Activated naive CD4-positive, alpha-beta T cell treated with Interleukin-2 at 50 U/mL for 16 hours (primary cell): ENCODE measurements around the gene MGAT4B.

Experiments
- DNase-seq: peaks from one replicate; pipeline ENCODE4 v3.0.0-alpha.2; 2020

MGAT4B gene

DNA sequence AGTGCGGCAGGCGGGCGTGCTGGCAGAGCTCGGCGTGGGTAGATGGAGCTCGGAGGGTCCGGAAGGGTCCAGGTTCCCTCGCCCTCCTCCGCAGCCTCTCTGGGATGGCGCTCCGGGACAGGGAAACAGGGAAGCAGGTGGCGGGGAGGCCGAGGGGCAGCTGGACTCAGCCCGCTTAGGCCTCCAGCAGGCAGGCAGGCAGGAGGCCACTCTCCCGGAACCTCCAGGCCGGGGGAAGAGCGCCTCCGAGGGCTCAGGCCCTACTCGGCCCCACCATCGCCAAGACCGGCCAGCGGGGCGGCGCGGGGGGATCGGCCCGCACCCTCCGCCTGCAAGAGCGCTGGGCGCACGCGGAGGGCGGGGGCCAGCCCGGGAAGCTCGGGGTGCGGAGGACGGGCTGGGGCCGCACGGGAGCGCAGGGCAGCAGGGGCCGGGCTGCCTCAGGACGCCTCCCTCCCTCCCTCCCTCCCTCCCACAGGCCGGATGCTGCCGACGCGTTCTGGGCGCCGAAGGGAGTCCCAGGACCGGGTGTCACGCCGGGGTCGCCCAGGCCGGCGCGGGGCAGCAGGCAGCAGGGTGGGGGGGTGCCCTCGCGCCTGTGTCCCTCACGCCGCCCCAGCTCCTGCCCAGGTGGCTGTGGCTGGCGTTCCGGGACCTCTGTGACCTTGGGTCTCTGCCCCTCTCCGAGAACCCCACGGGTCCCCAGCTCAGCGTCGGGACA, 977 bp downstream of the MGAT4B start:
- peak; percentile 37 for DNase-seq

DNA sequence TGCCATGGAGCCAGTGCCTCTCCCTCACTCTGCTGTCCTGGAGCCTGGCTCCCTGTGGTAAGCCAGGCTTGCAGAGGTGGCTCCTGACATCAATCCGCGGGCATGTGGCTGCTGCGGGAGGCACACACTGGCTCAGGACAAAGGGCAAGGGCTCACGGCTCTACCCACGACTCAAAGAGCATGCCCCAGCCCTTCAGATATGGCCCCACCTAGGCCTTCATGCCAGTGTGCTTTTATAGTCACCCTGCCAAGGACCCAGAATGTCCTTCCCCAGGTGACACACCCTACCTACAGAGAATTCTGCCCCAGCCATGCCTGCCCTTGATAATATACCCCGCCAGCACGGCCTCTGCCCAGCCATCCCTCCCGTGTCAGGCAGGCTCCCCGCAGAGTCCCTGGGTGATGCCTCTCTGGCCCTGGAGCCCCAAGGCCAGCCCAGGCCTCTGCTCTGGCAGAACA, 1.6 kb downstream of the MGAT4B start:
- no peak for DNase-seq

DNA sequence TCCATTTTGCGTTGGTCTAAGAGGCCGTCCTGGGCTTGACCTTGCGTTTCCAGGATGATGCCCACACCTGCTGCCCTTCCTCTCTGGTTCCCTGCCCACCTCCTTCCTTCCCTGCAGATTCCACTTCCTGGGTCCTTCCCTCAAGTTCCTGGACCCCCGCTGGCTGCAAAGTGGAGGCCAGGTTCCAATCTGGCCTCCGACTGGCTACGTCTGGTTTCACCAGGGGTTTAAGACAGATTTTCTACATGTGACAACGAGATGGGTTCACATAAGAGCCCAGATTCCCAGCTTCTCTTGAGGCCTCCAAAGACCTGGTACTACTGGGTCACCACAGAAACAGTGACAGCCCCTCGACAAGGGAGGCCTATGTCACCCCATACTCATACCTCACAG, 2.1 kb downstream of the MGAT4B start:
- no peak for DNase-seq

DNA sequence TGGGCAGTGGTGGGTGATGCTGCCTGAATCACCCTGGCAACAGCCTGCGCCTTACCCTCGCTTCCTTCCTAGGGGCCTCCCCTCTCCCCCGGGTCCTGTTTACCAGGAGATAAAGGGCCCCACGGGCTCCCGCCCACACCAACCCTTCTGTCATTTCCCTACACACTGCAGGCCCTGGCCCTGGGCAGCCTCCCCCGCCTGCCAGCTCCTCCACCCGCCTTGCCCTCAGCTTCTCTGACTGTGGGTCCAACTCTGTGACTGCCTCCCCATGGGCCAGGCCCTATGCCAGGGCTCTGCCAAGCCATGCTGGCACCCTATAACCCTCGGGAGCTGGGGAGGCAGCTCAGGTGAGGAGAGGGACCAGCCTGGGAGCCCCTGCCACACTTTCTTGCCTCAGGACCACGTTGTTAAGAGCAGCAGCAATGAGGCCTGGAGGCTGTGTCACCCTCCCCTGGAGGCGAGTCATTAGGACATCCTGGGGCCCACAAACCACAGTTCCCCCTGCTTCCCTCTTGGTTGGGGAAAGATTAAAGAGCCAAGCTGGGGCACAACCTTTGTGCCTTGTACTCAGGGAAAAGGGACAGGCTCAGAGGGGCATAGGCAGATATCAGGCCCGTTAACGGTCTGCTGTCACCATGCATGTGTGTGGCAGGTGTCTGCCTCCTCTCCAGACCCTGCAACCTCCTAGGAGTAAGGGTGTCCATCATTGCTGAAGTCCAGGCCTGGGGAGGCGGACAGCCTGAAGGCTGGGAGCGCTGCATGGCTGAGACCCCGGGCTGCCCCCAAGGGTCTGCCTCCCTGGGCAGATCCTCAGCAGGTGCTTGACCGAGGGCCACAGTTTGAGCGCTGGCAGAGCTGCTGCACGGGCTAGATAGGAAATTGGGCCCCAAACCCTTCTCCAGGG, 2.8 kb downstream of the MGAT4B start:
- DNase-seq: peak; percentile 66

DNA sequence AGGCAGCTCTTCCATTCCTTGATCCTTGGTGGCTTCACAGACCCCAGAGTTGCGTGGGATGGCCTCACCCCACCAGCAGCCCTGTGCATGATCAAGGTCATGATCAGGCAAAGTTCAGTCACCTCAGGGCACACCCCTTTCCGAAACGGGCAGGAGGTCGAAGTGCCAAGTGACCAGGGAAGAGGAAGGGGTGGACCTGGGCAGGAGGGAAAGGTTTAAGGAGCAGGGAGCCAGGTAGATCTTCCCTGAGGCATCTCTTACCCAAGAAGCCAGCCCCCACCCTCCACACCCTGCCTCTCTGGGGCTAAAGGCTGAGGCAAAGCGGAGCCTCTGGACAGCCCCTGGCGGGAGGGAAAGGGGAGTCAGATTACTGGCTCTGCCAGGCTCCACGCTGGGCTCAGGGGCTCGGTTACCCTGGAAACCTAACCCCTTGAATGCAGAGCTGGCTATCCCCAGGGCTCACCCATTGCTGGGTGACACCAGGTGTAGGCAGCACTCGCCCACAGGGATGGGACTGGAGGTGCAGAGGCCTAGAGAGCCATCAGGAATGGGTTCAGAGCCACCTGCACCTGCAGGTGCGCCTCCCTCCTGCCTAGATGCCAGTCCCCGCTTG, 3.6 kb downstream of the MGAT4B start:
- no peak for DNase-seq

DNA sequence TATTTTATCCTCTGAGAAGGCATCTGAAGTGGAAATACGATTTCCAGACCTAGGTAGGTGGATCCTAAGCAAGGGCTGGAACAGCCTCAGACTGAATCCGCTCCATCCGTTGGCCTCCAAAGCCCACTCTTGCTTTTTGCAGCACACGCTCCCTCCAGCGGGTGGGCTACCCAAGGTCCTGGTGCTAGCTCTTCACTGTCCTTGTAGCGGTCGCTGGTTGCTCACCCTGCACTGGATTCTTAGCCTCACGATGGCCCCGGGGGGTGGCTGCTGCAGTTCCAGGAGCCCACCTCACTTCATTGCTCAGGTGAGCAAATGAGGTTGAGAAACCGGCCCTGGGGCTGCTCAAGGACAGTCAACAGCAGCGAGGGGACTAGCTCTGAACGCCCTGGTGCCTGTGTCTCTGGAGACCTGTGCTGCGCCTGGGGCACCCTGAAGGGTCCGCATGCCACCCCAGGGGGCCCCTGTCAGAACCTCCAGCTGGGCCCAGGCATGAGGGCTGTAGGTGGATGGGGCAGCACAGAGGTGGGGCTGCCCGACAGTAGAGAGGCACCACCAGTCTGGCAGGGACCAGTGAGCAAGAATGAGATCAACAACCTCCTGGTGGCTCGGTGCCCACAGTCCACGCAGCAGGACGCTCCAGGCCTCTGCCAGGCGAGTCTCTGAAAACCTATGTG, 4.3 kb downstream of the MGAT4B start:
- no peak for DNase-seq

DNA sequence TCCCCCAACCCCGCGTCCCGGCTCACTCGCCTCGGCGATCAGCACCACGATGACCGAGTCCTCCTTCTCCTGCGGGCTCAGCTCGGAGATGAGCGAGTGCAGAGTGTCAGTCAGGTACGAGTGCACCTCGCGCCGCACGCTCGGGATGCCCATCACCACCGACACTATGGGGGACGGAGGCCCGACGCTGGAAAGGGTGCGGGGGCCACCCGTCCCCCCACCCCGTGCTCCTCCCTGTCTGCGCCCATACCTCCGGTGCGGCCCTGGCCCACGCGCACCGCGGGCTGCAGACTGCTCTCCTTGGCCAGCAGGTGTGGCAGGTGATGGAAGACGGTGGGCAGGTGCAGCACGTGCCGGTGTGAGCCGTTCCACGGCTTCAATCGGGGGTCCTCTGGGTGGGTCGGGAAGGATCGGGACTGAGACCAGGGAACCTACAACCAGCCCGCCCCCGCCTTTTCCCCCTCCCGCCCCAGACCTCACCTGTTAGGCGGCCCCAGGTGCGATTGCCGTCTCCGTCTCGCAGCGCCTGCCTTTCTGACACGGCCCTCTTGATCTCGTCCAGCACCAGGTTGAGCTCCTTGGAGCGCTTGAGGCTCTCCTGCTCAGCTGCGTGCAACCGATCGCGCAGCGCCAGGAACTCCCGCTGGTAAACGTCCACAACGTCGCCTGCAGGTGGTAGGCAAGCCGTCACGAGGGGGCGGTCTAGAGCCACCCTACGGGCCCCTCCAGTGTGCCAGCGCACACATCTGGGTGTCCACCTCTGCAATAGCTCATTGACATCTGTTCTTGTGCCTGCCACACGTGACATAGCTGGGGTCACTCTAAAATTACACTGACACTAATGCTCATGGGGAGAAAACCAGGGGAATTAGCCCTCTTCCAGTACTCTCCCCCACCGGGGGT, 5.1 kb downstream of the MGAT4B start:
- peak; percentile 87 for DNase-seq

DNA sequence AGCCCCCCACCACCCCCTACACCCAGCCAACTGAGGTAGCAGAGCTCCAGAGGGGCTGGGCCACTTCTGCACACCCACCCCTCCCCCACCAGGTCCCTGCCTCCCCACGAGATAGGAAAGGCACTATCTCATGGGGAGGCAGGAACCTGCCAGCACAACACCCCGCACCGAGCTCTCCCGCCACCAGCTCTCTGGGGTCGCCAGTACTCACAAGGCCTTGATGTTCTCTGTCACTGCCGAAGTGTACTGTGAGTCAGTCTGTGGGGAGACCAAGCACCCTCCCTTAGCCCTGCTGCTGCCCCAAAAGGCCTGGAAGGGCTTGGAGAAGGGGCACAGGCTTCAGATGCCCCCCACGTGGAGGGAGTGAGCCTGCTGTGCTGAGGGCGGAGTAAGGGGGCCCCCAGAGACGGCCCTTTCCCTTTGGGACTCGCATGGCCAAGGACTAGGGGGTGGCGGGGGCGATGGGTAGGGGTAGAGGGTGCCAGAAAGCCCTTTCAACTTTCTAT, 5.9 kb downstream of the MGAT4B start:
- DNase-seq: no peak

DNA sequence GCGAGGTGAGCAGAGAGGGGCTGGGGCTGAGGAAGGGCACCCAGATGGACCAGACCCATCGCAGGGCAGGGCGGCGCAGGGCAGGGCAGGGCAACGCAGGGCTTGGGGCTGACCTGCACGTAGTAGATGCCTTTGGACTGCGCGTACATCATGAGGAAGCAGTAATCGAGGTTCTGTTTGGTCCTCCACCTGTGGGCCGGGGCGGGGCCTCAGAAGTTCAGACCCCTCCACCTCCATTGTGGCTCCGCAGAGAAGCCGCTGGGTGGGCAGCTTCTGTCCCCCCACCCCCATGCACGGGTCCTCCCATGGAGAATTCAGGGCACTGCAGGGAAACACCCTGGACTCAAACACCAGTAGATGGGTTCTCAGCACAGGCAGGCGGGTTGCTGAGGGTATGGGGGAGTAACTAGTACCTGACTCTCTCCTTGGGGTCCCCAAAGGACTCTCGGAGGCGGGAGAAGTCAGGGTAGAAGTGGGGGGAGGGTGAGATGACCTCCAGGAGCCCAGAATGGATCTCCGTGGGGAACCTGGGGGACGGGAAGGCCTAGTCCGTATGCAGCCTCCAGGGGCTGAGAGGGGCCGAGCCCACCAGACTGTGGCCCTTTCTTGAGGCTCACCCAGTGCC, 6.5 kb downstream of the MGAT4B start:
- DNase-seq: no peak

DNA sequence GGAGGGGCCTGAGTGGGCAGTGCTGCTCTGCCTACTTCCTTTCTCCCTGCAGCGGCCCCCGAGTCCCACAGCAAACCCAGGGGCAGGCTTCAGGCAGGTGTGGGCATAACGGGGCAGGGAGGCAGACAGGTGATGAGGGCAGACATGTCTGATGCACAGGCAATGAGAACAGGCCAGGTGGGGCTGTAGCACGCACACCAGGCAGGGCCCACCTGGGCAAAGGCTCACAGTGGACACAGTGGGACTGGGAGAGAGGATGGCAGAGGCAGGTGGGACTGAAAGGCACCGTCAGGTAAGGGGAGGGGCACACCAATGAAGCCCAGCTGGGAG, 7.1 kb downstream of the MGAT4B start:
- no peak for DNase-seq

DNA sequence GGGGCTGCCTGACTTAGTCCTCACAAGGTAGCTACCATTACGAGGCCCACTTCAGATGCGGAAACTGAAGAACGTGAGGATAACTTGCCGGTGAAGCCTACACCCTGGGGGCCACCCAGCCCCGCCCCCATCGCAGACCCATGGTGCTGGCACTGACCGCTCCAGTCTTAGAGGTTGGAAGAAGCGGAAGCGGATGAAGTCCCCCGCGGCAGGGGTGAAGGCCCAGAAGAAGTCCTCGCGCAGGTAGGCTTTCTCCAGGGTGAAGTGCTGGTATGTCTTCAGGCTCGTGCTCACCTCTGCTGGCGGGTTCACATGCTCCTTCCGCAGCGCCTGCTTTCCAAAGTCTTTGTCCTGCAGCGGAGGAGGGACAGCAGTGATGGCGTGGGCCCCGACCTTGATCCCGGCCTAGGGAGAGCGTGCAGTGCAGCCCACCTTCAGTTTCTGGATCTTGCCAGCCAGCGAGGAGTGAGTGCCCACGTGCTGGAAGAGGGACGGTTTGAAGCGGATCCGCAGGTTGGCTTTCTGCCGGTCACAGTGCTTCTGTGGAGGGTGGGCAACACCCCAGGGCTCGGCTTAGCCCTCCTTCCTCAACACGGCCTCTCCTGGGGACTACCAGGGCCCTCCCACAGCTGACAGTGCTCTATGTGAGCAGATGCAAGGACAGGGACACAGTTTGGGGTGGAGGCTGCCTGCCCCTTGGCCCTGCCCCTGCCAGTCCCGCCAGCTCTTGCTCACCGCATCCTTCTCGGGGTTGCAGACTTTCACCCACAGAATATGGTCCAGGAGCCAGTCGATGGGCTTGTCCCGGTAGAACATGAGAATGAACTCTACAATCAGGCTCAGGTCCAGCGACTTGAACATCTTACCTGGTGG, 7.7 kb downstream of the MGAT4B start:
- DNase-seq: no peak

DNA sequence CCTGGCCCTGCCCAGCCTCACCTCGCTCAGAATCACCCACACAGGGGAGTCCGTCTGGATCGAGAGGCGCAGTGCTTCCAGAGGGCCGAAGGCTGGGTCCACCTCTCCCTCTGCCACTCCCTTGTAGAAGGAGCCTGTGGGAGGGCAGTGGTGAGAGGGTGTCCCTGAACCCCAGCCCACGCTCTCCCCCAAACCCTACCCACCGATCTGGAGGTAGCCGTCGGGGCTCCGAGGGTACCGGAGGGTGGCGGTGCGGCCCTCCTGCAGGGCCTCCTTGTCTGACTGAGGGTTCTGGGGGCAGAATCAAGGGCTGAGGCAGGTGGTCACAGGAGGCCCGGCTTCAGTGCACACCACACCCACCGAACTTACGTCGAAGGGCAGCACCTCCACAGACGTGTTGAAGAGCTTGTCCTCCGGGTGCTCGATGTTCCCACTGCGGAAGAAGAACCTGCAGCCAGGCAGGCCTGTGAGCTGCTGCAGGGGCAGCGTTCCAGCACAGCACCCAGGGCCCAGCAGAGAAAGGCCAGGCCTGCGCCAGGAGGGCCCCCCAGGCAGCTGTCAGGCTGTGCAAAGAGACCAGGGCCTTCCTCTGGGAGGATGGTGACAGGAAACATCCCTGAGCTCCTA, 8.4 kb downstream of the MGAT4B start:
- no peak for DNase-seq

DNA sequence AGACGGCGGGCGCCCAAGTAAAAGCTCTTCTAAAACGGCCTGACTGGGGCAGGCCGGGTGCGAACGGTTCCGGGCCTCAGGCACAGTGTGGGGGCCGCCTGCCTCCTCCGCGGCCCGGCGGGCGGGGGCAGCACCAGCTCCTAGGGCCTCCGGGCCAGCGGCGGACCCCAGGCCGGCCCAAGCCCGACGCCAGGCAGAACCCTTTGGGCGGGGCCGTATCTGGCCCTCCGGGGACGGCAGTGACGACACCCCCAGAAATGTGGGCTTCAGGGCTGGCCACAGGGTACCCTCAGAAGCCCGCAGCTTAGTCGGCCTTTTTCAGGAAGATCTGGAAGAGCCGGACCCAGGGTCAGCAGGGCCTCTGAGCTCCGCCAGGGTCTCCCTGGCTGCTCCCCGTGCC, 8.9 kb downstream of the MGAT4B start:
- DNase-seq: no peak

DNA sequence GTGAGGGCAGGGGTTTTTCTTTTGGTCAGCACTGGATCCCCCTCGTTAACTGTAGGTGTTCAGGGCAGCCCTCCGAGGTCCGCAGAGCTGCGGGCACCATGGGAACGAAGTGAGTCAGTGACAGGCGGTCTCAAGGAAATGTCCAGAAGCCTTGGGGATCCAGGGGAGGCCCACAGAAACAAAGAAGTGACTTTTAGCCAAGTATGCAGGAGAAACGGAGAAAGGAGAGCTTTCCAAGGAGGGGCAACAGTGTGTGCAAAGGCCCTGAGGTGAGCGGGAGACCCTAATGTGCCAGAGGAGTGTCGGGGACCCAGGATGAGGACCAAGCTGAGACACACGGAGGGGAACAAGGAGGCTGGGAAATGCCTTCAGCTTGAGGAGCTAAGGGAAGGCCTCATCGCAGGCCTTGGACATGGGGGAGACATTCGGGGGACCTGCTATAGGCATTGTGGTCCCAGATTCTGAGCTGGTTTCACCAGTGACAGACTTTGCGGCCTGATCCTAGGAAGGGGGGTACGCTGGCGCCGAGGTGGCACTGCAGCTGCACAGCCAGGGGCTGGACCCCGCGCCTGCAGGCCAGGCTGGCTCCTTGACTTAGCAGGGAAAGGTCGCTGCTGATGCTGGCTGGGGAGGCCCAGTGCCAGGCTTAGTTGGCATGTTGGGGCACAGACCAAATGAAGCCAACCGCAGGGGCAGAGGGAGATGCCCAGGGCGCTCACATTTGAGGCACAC, 9.6 kb downstream of the MGAT4B start:
- no peak for DNase-seq

DNA sequence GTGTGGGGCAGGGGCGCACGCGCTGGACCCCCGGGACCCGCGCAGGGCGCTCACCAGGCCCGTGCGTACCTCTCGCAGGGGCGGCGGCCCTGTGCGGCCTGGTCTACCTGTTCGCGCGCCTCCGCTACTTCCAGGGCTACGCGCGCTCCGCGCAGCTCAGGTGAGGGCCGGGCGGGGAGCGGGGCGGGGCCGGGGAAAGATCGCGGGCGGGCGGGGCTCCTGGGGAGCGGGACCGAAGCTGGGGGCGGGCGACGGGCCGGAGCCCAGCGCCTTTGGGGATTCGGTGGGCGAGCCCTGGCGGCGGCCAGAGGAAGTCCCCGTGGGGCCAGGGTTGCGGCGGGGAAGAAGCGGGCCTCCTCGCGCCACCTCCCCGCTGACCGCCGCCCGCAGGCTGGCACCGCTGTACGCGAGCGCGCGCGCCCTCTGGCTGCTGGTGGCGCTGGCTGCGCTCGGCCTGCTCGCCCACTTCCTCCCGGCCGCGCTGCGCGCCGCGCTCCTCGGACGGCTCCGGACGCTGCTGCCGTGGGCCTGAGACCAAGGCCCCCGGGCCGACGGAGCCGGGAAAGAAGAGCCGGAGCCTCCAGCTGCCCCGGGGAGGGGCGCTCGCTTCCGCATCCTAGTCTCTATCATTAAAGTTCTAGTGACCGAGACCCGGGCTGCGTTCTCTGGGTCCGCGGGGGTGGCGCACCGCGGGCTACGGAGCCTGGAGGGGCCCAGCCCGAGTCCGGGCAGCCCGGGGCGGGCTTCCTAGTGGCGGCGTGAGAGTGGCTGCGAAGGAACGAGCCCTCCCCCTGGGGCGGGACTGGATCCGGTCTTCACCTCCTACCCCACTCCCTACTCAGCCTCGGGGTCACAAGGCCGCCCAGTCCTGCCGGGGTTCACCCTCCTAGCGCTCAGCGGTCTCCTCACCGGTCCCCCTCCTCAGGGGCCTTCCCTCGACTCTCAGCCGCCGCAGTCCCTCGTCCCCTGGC, 10.5 kb downstream of the MGAT4B start:
- DNase-seq: peak; percentile 76

DNA sequence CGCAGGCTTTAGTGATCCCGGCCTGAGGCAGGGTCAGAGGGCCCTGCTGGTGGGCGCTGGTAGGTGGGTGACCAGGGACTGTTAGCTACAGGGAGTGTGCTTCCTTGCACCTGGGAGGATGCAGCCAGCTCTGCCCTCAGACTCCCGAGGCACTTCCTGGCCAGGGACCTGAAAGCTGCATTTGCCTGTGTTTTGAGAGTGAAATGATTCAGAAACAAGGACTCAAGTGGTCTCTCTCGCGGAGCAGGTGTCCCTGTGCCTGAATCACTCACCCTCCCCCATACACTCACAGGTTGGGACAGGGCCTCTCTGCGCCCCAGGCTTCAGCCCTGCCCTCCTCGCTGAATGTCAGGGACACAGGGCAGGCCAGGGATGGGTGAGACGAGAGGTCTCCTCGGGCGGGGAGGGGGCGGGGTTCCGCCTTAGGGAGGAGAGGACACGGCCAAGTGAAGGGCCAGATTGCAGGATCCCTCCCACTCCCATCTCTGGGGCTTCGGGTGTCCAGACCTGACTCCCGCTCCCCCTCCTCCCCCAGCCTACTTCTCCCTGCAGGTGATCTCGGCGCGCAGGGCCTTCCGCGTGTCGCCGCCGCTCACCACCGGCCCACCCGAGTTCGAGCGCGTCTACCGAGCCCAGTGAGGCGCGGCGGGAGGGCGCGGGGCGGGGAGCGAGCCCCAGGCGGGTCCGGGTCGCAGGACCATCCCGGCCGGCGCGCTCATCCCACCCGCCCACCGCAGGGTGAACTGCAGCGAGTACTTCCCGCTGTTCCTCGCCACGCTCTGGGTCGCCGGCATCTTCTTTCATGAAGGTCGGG, 11.4 kb downstream of the MGAT4B start:
- no peak for DNase-seq

DNA sequence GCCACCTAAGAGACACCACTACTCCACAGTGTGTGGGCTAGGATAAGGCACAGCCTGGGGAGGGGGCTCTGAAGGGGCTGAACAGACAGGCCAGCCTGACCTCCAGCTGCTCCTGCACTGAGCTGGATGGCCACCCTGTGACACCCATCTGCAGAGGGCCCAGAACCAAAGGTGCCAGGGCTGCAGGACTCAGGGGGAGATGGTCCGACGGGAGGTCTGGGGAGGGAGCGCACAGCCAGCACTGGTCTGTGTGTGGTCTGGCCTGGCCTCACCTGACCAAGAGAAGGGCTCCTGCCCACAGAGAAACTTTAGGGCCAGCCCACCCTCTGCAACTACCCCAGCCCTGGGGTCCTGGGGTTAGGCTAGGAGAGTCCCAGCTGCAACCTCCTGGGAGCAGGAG, 12.1 kb downstream of the MGAT4B start:
- DNase-seq: no peak
